Keratinocyte (primary cell): ENCODE measurements around the gene PAN3.

ENCODE experiments used
- EZH2 ChIP-seq: IDR thresholded peaks from one replicate; pipeline ENCODE4 v1.6.1; 2012; ENCODE audit warnings: inconsistent platforms, mild to moderate bottlenecking, low read length, moderate library complexity
- TF ChIP-seq, protein P1 (sequence below), 3 experiments: IDR thresholded peaks in 1 of 3; conservative IDR thresholded peaks in 1 of 3; optimal IDR thresholded peaks in 1 of 3; 2 replicates in 2 of 3; 3 replicates in 1 of 3; pipeline versions ENCODE3 to v1.5.1; 2011; ENCODE audit warnings: low read length in 3 of 3, mild to moderate bottlenecking in 3 of 3, moderate library complexity in 2 of 3, control low read depth in 1 of 3, inconsistent platforms in 1 of 3; ENCODE audit not compliant: insufficient read depth in 2 of 3; ENCODE audit errors: extremely low read depth in 1 of 3

DNA sequence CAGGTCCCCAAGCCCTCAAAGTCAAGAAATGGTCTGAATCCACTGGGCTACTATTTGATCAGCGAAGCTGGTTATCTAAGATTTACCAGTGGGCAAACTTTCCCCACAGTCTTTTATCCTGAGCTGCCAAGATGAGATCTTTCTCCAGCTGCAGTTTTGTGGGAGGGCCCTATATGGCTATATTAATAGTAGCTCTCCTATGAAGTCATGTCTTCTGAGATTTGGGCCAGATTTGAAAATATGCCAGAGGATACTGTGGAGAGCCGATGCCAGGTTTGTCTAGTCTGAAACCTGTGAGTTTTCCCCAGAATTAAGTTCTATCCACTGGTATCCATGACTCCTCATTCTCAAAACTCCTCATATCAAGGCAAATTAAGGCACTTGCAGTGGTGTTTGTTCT, 183.4 kb downstream of the PAN3 start:
- TF ChIP-seq, protein P1, sequence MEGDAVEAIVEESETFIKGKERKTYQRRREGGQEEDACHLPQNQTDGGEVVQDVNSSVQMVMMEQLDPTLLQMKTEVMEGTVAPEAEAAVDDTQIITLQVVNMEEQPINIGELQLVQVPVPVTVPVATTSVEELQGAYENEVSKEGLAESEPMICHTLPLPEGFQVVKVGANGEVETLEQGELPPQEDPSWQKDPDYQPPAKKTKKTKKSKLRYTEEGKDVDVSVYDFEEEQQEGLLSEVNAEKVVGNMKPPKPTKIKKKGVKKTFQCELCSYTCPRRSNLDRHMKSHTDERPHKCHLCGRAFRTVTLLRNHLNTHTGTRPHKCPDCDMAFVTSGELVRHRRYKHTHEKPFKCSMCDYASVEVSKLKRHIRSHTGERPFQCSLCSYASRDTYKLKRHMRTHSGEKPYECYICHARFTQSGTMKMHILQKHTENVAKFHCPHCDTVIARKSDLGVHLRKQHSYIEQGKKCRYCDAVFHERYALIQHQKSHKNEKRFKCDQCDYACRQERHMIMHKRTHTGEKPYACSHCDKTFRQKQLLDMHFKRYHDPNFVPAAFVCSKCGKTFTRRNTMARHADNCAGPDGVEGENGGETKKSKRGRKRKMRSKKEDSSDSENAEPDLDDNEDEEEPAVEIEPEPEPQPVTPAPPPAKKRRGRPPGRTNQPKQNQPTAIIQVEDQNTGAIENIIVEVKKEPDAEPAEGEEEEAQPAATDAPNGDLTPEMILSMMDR (optimal IDR thresholded peaks at IDR 0.05 in 1 of 3, IDR thresholded peaks at IDR 0.05 in 1 of 3, conservative IDR thresholded peaks at IDR 0.05 in 1 of 3; ENCODE audit: extremely low read depth in 1 of 3, insufficient read depth in 2 of 3, low read length in 3 of 3): no peak
- TF ChIP-seq EZH2: no peak
